Measurements from ENCODE around the gene MIS18A. TPM values are rescaled to one million over a fixed set of nuclear protein-coding genes. Genes with fewer than 3 reads are reported as not detected.
A peak's percentile ranks its signal among the peaks of the same experiment; 100 is the strongest.

The MIS18A gene
- total and polyA plus RNA-seq, 10 of the 15 experiments (the other 5 are each of a cell fraction or from before 2014, with no cell fraction given), result 6.5 to 48.9 (median 24.8) TPM

DNA sequence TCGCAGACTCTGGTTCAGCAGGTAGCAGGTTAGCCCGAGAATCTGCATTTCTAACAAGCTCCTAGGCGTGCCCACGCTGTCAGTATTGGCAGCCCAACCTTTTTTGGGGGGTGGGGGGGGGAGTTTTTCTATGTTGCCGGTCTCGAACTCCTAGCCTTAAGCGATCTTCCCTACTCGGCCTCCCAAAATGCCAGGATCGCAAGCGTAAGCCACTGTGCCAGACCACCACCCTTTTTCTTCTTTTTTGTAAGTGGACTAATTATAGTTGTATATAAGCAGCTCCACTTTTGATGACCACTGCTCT is 480 bp upstream of the MIS18A start:
- Histone ChIP-seq H3K4me2 (ENCODE audit: control insufficient read depth, insufficient read depth) (peak overlapping the region; percentile 72), H4K20me1 (ENCODE audit: control insufficient read depth, insufficient read depth) (no peaks in the 10 kb centered on the region), H3K36me3 (ENCODE audit: control insufficient read depth in 2 of 2, insufficient read depth in 2 of 2, low read length in 1 of 2) (no peaks in the 10 kb centered on the region; a peak in 1 of 4 replicates), H3K4me3 (peak overlapping the region; percentile 68), H2AFZ (ENCODE audit: control insufficient read depth, low read depth, low read length) (peak overlapping the region; percentile 99), H3K27me3 (replicated peaks in 1 of 2; ENCODE audit: control insufficient read depth in 2 of 2, insufficient read depth in 2 of 2, low read length in 1 of 2) (no peaks in the 10 kb centered on the region), H3K9ac (ENCODE audit: control insufficient read depth, insufficient read depth, low read length) (peak overlapping the region; percentile 92), H3K79me2 (ENCODE audit: control insufficient read depth, insufficient read depth, low read length) (peaks cover 14% of the 10 kb centered on the region), H3K9me3 (replicated peaks; ENCODE audit: control insufficient read depth, insufficient read depth, low read length) (no peaks in the 10 kb centered on the region), H3K27ac (ENCODE audit: control insufficient read depth, insufficient read depth) (peak overlapping the region; percentile 68), H3K4me1 (ENCODE audit: control insufficient read depth, insufficient read depth, low read length) (peaks cover 5% of the 10 kb centered on the region; the same call in 1 of the 2 replicates)
- no peak for TF ChIP-seq EP300 (IDR thresholded peaks at IDR 0.05; ENCODE audit: borderline replicate concordance in 1 of 2, control insufficient read depth in 1 of 2, low read depth in 2 of 2, low read length in 2 of 2)
- peak; percentile 11; the same call in 1 of the 2 replicates for TF ChIP-seq PML (IDR thresholded peaks at IDR 0.05; ENCODE audit: low read length)
- in situ Hi-C loops (cut with MboI) (no loop called here), intact Hi-C loops (cut with micrococcal nuclease; ENCODE audit: unreplicated experiment) (no loop called here)
- WGBS (ENCODE audit: insufficient coverage, insufficient replicate concordance, low lambda C conversion rate, missing lambda C conversion rate), result 22% methylated on average over 10 of the region's 10 CpGs
- DNase-seq (ENCODE audit: low read depth, low spot score), result no peak
- ATAC-seq, result peak; percentile 52
- BruUV-seq (replicated peaks), result TSS peak; percentile 98
- ChIA-PET CTCF (no interaction called here), POLR2A (interaction anchor here (1.5 kb wide), 1 partner anchor 10 kb away, joined by 4 read pairs; no protein-coding TSS in a partner anchor), RAD21 (ENCODE audit: unreplicated experiment) (no interaction called here), SMC1A (ENCODE audit: uncharacterized antibody, unreplicated experiment) (no interaction called here)
- no peak for FAIRE-seq

DNA sequence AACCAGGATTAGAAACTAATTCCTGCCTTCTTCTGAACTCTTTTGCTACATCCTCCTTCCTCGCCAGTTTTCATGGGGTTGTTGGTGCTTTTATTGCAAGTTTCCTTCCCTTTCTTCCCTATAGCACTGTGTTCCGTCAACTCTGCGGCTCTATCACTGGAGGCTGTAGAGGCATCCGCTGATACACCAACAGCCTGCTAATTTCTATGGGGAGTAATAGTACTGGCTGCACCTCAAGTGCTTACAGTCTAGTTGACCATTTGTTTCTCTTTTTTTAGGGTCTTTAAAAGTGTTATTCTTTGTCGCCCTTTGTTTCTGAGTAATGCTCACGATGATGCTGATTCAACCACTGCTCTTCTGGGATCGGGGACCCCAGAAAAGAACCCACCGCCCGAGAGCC is 746 bp downstream of the MIS18A start:
- in situ Hi-C loops (cut with MboI), result no loop called here
- Histone ChIP-seq H3K4me3 (peak overlapping the region; percentile 68), H4K20me1 (ENCODE audit: control insufficient read depth, insufficient read depth) (no peaks in the 10 kb centered on the region), H3K27ac (ENCODE audit: control insufficient read depth, insufficient read depth) (peak overlapping the region; percentile 50), H3K9ac (ENCODE audit: control insufficient read depth, insufficient read depth, low read length) (peak overlapping the region; percentile 68), H3K4me1 (ENCODE audit: control insufficient read depth, insufficient read depth, low read length) (peaks cover 5% of the 10 kb centered on the region; the same call in 1 of the 2 replicates), H2AFZ (ENCODE audit: control insufficient read depth, low read depth, low read length) (peak overlapping the region; percentile 99), H3K36me3 (ENCODE audit: control insufficient read depth in 2 of 2, insufficient read depth in 2 of 2, low read length in 1 of 2) (peaks cover 2 to 3% of the 10 kb centered on the region in 2 experiments; a peak in 2 of 4 replicates), H3K27me3 (replicated peaks in 1 of 2; ENCODE audit: control insufficient read depth in 2 of 2, insufficient read depth in 2 of 2, low read length in 1 of 2) (no peaks in the 10 kb centered on the region), H3K9me3 (replicated peaks; ENCODE audit: control insufficient read depth, insufficient read depth, low read length) (no peaks in the 10 kb centered on the region), H3K79me2 (ENCODE audit: control insufficient read depth, insufficient read depth, low read length) (peaks cover 14% of the 10 kb centered on the region), H3K4me2 (ENCODE audit: control insufficient read depth, insufficient read depth) (peak overlapping the region; percentile 93)
- DNase-seq (ENCODE audit: low read depth, low spot score), result no peak
- ChIA-PET POLR2A (interaction anchor here (1.5 kb wide), 1 partner anchor 9 kb away, joined by 4 read pairs; no protein-coding TSS in a partner anchor), RAD21 (ENCODE audit: unreplicated experiment) (interaction anchor here (1.0 kb wide), 1 partner anchor 545 kb away, joined by 3 read pairs; no protein-coding TSS in a partner anchor), CTCF (no interaction called here), SMC1A (ENCODE audit: uncharacterized antibody, unreplicated experiment) (no interaction called here)
- TSS peak; percentile 67 for BruUV-seq (replicated peaks)
- peak; percentile 52 for ATAC-seq
- intact Hi-C loops (cut with micrococcal nuclease; ENCODE audit: unreplicated experiment), result no loop called here
- FAIRE-seq, result no peak
- 0% methylated on average over 9 of the region's 9 CpGs for WGBS (ENCODE audit: insufficient coverage, insufficient replicate concordance, low lambda C conversion rate, missing lambda C conversion rate)
- TF ChIP-seq, protein P1, sequence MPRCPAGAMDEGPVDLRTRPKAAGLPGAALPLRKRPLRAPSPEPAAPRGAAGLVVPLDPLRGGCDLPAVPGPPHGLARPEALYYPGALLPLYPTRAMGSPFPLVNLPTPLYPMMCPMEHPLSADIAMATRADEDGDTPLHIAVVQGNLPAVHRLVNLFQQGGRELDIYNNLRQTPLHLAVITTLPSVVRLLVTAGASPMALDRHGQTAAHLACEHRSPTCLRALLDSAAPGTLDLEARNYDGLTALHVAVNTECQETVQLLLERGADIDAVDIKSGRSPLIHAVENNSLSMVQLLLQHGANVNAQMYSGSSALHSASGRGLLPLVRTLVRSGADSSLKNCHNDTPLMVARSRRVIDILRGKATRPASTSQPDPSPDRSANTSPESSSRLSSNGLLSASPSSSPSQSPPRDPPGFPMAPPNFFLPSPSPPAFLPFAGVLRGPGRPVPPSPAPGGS (IDR thresholded peaks at IDR 0.05; ENCODE audit: borderline replicate concordance, insufficient read depth, low read depth, low read length, poor library complexity, severe bottlenecking), result no peak
- no peak for TF ChIP-seq MTA3 (IDR thresholded peaks at IDR 0.05; ENCODE audit: borderline replicate concordance, low read length)
- no peak for TF ChIP-seq ASH2L (IDR thresholded peaks at IDR 0.05; ENCODE audit: borderline replicate concordance, low read depth)
- TF ChIP-seq SREBF2 (IDR thresholded peaks at IDR 0.05; ENCODE audit: low read length), result no peak
- no peak for TF ChIP-seq SIN3A (IDR thresholded peaks at IDR 0.05; ENCODE audit: low read depth, low read length)
- TF ChIP-seq KDM1A (IDR thresholded peaks at IDR 0.05; ENCODE audit: borderline replicate concordance), result no peak
- no peak for TF ChIP-seq PAX5 (IDR thresholded peaks at IDR 0.05; ENCODE audit: borderline replicate concordance, low read depth, low read length)
- TF ChIP-seq PAX8 (IDR thresholded peaks at IDR 0.05), result no peak
- TF ChIP-seq CHD2 (IDR thresholded peaks at IDR 0.05; ENCODE audit: borderline replicate concordance, low read depth, low read length), result no peak
- TF ChIP-seq DPF2 (IDR thresholded peaks at IDR 0.05), result no peak
- TF ChIP-seq, protein P2, sequence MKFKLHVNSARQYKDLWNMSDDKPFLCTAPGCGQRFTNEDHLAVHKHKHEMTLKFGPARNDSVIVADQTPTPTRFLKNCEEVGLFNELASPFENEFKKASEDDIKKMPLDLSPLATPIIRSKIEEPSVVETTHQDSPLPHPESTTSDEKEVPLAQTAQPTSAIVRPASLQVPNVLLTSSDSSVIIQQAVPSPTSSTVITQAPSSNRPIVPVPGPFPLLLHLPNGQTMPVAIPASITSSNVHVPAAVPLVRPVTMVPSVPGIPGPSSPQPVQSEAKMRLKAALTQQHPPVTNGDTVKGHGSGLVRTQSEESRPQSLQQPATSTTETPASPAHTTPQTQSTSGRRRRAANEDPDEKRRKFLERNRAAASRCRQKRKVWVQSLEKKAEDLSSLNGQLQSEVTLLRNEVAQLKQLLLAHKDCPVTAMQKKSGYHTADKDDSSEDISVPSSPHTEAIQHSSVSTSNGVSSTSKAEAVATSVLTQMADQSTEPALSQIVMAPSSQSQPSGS (IDR thresholded peaks at IDR 0.05; ENCODE audit: low read length), result no peak
- TF ChIP-seq CHD4 (IDR thresholded peaks at IDR 0.05), result no peak
